GM19463 (cell line): ENCODE data around the gene VRK3.
"Not testable (repeated sequence)": the region's sequence is repeated elsewhere in the genome, so short reads cannot be mapped to it uniquely, and the experiment has no call there.

Source experiments
- ATAC-seq: cut with Tn5 transposase; IDR thresholded peaks from one replicate; pipeline ENCODE4 v1.9.1; 2021; ENCODE audit warnings: mild to moderate bottlenecking, moderate library complexity; ENCODE audit not compliant: unreplicated experiment

VRK3 gene

DNA sequence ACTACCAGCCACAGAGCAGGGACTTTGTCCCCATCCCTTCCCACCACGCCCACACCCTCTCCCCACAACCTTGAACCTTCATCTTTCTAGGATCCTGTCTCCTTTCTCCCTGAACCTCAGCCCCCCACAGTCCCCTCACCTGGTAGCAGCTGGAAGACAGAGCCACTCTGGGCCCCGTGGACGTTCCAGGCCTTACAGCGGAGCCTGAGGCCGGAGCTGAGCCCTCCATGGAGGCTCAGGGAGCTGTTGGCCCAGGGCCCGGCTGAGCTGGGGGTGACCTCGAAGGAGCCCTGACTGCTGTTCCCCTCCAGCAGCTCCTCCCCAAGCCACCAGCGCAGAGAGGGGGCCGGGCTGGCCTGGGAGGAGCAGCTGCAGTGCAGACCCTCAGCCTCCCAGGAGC is 67.0 kb downstream of the VRK3 start:
- ATAC-seq, result not testable (repeated sequence)

DNA sequence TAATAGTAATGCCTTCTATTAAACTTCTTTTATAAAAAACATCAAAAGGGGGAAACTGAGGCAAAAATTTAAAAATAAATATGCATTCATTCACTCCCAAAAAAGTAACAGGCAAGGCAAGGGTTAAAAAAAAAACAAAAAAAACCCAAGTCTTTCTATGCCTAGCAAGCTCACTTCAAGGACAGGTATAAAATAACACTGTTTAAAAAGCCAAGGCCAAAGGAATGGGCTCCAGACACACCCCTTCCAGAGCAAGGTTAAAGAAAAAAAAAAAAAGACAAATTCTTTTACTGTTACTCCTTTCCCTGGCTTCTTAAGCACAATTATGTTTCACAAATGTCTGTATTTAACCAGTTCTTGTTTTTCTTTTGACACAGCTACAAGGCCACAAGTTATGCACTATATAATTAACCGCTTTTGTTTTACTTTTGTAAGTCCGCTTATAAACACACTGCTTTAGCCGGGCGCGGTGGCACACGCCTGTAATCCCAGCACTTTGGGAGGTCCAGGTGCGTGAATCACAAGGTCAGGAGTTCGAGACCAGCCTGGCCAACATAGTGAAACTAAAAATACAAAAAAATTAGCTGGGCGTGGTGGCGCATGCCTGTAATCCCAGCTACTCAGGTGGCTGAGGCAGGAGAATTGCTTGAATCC is 67.8 kb downstream of the VRK3 start:
- ATAC-seq, result no peak

DNA sequence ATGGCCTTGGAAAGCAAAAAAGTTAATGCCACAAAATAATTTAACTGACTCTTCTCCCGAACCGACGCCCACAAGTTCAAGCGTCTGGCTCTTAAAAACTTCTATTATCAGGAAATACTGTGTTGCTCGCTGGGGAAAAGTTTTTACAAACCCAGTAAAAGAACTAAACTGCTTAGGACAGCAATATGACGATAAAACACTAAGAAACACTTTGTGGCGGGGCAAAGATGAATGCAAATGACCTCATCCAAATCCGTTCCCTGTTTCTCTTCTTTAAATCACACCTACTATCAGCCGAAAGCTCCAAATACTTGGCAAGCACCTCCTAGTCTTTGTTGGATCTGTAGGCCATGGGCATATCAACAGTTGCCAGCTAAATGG is 69.1 kb downstream of the VRK3 start:
- no peak for ATAC-seq

DNA sequence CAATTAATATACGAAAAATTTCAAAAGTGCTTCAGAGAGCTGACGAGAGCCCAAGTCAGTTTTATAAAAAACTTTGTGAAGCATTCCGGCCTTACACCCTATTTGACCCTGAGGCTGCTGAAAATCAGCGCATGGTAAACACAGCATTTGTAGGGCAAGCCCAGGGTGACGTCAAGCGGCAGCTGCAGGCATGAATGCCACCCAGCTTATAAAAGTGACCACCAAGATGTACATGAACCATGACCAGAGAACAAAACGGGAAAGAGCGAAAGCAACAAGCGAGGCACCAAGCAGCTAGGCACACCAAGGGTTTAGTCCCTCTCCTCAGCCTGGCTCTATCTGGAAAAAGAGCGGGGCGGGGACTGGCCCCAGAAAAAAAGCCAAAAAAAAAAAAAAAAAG is 70.2 kb downstream of the VRK3 start:
- ATAC-seq, result no peak

DNA sequence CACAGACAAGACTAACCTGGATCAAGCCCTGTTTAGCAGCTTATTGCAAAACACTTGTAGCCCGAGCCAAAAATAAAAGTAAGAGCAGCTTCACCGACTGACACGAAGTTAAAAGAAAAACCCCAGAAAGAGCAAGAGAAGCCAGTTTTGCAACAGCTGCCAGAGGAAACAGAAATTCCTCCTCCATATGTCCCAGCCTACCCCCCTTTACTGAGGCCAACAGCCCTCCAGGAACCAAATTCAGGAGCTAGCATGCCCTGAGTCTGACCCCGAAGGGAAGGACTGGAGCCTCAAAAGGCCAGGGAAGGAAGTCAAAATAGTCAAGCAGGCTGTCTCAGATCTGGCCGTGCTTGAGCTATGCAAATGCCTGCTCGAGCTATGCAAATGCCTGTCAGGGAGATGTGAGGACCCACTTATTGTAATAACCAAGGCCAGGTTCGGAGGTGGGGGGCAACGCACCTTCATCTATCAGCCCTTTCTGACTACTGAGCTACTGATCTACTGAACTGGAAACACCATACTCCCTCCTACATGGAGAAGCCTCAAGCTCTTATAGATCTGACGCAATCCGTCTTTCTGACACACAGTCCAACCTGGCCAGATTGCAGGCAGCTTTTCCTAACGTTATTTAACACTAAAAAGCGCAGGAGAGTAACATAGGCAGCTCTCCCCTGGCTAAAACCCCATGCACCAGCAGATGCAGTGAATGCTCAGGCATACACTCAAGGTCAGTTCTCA is 70.9 kb downstream of the VRK3 start:
- ATAC-seq, result no peak

DNA sequence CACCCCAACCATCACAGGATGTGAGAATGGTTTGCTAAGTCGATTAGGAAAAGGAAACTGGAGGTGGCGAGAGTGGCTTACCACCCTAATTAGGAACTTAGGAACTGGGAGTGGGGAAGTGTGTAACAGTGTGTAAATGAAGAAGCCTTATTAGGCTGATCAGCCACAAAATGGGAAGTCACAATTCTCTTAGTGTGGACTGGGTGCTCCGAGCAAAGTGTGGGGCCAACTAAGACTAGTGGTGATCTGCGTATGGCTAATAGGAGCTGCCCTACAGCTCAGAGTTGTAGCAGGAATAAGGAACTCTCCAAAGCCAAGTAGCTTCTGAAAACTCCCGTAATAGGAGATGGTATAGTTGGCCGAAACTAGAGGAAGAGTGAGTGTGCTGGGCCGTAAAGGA is 71.8 kb downstream of the VRK3 start:
- ATAC-seq, result no peak

DNA sequence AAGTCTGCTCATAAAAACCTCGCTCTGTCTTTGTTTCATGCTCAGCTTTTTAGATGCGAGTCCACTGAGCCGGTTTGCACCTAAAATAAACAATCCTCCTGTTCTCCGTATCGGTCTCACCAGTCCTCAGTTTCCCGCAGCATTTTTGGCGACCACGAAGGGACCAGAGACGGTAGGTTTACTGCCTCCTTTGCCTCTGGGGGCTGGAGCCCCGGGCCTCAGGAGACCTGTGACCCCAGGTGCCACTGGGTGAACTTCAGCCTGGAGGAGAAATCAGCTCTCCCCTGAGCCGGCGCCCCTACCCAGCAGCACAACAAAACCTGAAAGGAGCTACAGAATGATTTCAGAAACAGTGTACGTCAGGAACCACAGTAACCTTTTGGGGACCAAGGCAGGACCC is 72.3 kb downstream of the VRK3 start:
- ATAC-seq, result no peak

DNA sequence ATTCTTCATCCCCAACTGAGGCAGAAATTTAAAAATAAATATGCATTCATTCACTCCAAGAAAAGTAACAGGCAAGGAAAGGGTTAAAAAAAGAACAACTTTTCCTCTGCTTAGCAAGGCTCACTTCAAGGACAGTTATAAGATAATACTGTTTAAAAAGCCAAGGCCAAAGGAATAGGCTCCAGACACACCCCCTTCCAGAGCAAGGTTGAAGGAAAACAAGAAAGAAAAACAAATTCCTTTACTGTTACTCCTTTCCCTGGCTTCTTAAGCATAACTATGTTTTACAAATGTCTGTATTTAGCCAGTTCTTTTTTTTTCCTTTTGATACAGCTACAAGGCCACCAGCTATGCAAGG is 72.7 kb downstream of the VRK3 start:
- no peak for ATAC-seq

DNA sequence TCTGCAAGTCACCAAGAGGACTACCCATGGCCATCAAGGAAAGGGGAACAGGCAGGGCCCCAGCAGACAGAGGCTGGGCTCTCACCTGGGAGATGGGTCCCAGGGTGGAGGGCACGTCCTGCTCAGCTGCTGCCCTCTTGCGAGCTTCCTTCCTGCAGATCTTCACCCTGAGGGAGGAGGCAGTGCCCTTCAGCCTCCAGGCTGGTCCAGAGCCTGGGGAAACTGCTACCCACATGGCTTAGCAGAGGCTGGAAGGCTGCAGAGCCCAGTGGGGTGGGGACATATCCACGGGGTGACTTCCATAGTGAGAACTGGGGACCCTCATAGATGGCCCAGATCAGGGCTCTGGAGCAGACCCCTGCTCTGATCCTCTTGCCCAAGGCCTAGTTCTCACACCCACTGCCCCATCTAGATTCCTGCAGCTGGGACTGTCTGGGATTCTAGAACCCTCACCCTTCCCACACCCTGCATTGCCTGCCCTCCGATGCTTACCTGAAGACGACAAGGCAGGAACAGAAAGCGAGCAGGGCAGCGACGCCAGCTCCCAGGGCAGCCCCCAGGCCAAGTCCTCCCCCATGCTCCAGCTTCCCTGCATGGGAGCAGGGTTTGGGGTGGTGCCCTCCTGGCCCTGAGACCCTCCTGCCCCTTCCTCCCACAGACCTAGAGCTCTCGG is 73.2 kb downstream of the VRK3 start:
- no peak for ATAC-seq

DNA sequence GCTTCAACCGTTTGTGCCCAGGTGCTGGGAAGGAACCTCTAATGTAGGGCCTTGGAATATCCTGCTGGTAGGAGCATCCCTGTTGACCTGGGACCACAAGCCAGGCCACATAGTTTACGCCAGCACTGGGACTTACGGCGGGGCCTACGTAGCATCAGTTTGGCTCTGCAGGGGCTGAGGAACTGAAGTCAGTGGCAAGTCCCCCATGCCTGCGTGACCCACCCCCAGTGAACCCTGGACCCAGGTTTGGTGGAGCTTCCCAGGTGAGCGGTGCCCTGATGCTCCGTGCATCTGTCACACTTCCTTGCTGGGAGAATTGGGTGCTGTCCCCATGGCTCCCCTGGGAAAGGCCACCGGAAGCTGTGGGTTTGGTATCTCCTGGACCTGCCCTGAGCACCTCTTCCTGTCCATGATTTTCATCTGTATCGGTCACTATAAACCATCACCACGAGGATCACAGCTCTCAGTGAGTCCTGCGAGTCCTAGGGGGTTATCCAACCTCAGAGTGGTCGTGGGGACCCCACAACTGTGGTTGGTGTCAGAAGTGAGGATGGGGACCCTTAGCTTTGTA is 74.1 kb downstream of the VRK3 start:
- ATAC-seq, result no peak

DNA sequence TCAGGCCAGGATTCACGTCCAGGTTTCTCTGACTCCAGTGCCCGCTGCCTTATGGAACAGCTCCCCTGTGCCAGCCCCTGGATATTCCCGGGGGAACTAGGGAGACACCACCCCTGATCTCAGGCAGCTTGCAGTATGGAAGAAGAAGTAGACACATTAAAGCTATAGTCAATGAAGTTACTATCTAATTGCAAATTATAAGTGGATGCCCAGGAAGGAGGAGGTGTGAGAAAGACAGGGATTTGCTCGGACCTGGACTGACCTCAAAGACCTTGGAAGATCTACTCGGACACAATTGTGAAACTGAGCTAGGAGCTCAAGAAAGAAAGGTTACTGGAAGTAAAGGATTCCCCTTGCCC is 74.6 kb downstream of the VRK3 start:
- no peak for ATAC-seq

DNA sequence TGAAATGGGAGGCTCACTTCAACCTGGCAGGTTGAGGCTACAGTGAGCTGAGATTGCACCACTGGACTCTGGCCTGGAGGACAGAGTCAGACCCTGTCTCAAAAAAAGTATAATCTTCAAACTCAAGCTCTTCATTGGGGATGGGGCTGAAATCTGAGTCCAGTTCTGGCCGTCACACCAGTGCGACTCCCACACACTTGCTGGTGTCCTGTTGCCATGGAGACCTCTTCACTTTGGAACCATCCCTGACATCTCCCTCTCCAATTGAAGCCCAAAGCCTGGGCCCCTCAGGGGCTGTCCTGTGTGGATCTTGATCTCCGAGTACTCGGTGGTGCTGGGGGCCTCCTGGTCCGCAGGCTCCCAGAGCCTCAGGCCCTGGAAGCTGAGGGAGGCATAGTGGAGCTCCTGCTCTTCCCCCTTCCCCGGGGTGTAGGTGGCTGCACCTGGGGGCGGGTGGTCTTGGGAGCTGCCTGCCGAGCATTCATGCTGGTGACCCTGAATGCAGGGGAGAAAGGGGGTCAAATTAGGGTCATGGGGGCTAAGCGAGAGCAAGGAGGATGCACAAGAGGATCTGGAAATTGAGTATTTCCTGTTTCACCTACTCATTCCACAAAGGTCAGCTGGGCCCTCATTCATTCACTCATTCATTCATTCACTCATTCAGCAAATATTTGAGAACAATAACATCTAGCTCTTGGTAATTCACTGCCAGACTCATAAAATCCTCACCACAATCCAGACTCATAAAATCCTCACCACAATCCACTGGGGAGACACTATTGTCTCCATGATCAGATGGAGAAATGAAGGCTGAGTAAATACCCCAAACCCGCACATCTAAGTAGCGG is 75.2 kb downstream of the VRK3 start:
- no peak for ATAC-seq

DNA sequence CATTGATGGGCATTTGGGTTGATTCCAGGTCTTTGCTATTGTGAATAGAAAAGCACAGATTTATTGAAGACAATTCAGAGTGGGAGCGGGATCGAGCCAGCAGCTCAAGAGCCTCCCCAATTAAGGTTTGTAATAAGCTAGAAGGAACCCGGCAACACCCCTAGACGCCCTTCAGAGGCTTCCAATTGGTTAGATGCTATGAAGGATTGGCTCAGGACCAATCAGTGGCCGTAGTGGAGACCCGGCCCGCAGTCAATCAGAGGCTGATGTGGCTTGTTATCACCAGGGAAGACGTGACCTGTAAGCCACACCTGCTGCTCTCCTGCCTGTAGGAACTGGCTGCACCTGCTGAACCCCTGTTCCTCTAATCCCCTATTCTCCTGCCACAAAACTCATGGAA is 78.8 kb downstream of the VRK3 start:
- ATAC-seq, result no peak

DNA sequence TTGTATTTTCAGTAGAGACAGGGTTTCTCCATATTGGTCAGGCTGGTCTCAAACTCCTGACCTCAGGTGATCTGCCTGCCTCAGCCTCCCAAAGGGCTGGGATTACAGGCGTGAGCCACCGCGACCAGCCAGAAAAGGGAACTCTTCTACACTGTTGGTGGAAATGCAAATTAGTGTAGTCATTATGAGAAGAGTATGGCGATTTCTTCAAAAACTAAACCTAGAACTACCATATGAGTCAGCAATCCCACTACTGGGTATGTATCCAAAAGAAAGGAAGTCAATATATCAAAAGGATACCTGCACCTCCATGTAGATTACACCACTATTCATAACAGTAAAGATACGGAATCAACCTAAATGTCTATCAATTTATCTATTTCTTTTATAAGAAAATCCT is 80.6 kb downstream of the VRK3 start:
- ATAC-seq, result not testable (repeated sequence)

DNA sequence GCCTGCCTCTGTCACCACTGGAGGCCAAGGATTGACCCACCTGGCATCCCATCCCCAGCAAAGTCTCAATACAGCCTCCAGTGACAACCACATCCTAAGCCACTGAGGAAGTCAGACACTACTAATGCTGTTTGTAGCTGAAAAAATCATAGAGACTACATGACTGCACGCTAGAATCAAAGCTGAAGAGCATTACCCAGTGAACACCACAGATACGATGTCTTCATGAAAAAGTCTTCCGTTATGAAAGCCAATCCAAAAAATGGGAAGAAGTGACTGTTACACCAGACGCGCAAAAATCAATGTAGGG is 84.7 kb downstream of the VRK3 start:
- no peak for ATAC-seq

DNA sequence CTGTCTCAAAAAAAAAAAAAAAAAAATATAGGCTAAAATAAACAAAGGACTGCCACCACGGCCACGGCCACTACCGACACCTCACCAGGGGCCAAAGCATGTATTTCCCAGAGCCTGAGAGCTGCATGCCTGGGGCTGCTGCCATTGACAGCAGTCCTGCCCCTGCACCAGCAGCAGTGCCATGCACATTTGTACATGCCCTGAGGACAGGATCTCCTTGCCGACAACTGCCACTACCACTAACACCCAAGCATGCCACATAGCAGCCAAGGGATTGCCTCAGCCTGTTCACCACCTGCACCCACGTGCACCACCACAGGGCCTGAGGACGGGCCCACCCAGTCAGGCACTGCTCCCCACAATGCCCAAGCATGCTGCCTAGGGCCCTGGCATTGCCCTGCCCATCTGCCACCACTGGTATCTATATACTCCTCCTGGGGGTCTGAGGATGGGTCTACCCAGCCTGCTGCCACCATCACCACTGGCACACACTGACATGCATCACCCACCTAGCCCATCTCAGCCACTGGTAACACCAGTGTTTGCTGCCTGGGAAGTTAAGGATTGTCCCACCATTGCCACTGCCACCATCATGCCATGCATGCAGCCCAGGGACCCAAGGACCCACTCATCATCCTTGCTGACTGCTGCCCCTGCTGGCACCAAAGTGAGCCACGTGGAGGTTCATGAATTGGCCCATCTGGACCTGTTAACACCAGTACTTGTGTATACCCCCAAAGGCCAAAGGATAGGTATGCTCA is 85.3 kb downstream of the VRK3 start:
- ATAC-seq, result no peak

DNA sequence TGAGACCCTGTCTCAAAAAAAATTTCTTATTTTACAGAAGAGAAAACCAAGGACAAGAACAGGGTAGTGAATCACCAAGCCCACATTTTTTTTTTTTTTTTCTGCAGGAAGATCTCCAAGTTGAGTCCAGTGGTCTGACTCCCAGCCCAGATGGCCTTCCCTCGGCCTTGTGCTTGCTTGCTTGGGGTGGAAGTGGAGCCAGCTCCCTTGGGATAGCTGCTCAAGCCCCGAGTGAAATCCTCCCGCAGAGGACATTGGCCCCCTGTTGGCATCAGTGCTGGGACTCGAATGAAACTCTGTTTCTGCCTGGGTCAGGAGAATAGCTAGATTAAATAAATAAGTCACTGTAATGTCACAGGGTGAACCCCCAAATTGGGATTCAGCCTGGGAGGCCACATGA is 86.5 kb downstream of the VRK3 start:
- ATAC-seq, result no peak

DNA sequence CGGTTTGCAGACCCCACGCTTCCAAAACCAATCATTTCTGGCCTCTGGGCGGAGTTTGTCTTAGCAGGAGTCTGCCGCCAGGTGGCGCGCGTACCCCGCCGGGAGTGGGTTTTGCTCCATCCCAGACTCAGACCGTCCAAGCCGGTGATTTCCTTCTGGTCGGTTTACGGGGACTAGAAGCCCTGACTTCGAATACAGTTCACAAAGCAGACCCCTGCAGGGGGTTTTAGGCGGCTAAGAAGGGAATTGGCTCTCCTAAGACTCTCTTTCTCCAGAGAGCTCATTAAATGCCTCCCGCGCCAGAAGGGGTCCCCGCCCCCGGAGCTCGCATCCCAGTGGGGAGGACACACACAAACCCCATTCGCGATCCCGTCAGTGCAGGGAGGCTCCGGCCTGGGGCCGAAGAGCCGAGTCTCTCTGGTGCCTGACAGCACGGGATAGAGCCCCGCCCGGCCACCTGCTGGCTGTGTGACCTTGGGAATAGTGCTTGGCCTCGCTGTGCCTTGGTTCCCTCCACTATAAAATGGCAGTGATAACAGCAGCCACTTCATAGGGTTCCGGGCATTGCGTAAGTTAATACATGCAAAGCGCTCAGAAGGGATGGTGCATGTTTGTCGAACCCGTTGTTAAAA is 87.3 kb downstream of the VRK3 start:
- ATAC-seq, result no peak

DNA sequence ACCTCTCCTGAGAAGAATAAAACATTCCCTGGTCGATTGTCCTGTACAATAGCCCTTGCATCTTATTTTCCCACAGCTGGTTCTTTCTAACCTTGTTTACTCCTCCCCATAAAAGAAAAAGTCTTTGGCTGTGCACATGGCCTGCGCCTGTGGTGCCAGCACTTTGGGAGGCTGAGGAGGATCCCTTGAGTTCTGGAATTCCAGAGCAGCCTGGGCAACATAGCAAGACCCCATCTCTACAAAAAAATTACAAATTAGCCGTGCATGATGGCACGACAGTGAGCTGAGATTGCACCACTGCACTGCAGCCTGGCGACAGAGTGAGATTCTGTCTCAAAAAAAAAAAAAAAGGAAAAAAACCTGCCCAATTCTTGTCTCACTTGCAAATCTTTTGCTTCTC is 88.6 kb downstream of the VRK3 start:
- no peak for ATAC-seq

DNA sequence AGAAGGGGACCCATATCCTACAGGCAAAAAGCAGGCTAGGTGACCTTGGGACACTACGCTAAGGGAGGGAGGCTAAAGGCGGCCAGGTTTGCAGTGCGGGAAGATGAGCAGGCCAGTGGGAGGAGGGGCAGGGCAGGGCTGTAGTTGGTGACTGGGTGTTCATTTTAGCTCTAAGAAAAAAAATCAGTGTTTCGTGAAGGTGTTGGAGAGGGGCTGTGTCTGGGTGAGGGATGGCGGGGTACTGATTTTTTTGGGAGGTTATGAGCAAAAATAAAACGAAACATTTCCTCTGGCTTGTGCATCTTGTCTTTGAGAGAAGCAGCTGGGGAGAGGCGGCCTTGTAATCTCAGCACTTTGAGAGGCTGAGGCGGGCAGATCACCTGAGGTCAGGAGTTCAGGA is 91.5 kb downstream of the VRK3 start:
- no peak for ATAC-seq
